HepG2 (cell line): ENCODE results near the gene ICAM5. TPM values are rescaled to one million over a fixed set of nuclear protein-coding genes. Genes with fewer than 3 reads are reported as not detected.

Source experiments
- ATF7 ChIP-seq, 2 experiments: fragments of 450-650 bp in 1 of 2; sonication (generic) in 1 of 2; formaldehyde crosslinking in 1 of 2; IDR thresholded peaks; 2 replicates each; pipeline versions ENCODE4 v1.4.0 to v1.6.1; 2016 to 2020; ENCODE audit warnings: antibody characterized with exemption in 1 of 2, mild to moderate bottlenecking in 1 of 2, missing genetic modification reagents in 1 of 2
- CHCHD3 ChIP-seq: sonication (generic); formaldehyde crosslinking; IDR thresholded peaks from 2 replicates; pipeline ENCODE4 v1.8.0; 2022; ENCODE audit warnings: mild to moderate bottlenecking, missing genetic modification reagents, moderate library complexity
- EED ChIP-seq: sonication (generic); formaldehyde crosslinking; IDR thresholded peaks from 2 replicates; pipeline ENCODE4 v1.5.0; 2020; ENCODE audit warnings: mild to moderate bottlenecking, missing genetic modification reagents
- FOSL2 ChIP-seq: sonication (generic); formaldehyde crosslinking; IDR thresholded peaks from 2 replicates; pipeline ENCODE4 v1.4.0; 2020; ENCODE audit warnings: missing genetic modification reagents
- FOXA3 ChIP-seq: IDR thresholded peaks from 2 replicates; pipeline ENCODE4 v1.6.1; 2016; ENCODE audit warnings: missing genetic modification reagents, missing compliant biosample characterization
- MXD4 ChIP-seq: IDR thresholded peaks from 2 replicates; pipeline ENCODE4 v1.6.1; 2016; ENCODE audit warnings: mild to moderate bottlenecking, missing biosample characterization, missing genetic modification reagents
- MYC ChIP-seq: sonication (generic); formaldehyde crosslinking; IDR thresholded peaks from 2 replicates; pipeline ENCODE4 v1.9.0; 2021; ENCODE audit warnings: missing genetic modification reagents, borderline replicate concordance
- PITX1 ChIP-seq: sonication (generic); formaldehyde crosslinking; IDR thresholded peaks from 2 replicates; pipeline ENCODE4 v1.5.1; 2020; ENCODE audit warnings: mild to moderate bottlenecking, missing genetic modification reagents
- POLR2A ChIP-seq, 2 experiments: IDR thresholded peaks; 2 replicates each; pipeline ENCODE4 v1.6.1; 2011; ENCODE audit warnings: low read depth in 2 of 2, low read length in 2 of 2, mild to moderate bottlenecking in 1 of 2, moderate library complexity in 1 of 2; ENCODE audit not compliant: insufficient read depth in 1 of 2
- RNF219 ChIP-seq: sonication (generic); formaldehyde crosslinking; IDR thresholded peaks from 2 replicates; pipeline ENCODE4 v1.5.0; 2020; ENCODE audit warnings: mild to moderate bottlenecking, missing genetic modification reagents
- SIN3B ChIP-seq: fragments of 150-350 bp; IDR thresholded peaks from 2 replicates; pipeline ENCODE4 v1.6.1; 2014; ENCODE audit warnings: low read length
- ZBTB1 ChIP-seq: sonication (generic); formaldehyde crosslinking; IDR thresholded peaks from 2 replicates; pipeline ENCODE4 v1.4.0; 2020; ENCODE audit warnings: missing genetic modification reagents, borderline replicate concordance
- ZFX ChIP-seq: sonication (generic); formaldehyde crosslinking; IDR thresholded peaks from 2 replicates; pipeline ENCODE4 v1.4.0; 2020; ENCODE audit warnings: mild to moderate bottlenecking, low read depth, missing genetic modification reagents, moderate library complexity
- ZNF3 ChIP-seq: IDR thresholded peaks from 2 replicates; pipeline ENCODE4 v1.7.0; 2017; ENCODE audit warnings: inconsistent platforms
- ZNF329 ChIP-seq: sonication (generic); formaldehyde crosslinking; IDR thresholded peaks from 2 replicates; pipeline ENCODE4 v1.9.0; 2021; ENCODE audit warnings: low read depth, mild to moderate bottlenecking, missing genetic modification reagents
- ZNF350 ChIP-seq: sonication (generic); formaldehyde crosslinking; IDR thresholded peaks from 2 replicates; pipeline ENCODE4 v1.4.0; 2020; ENCODE audit warnings: mild to moderate bottlenecking, low read depth, missing genetic modification reagents, borderline replicate concordance
- ZNF468 ChIP-seq: sonication (generic); formaldehyde crosslinking; IDR thresholded peaks from 2 replicates; pipeline ENCODE4 v1.8.0; 2022; ENCODE audit warnings: mild to moderate bottlenecking, moderate library complexity, missing genetic modification reagents
- ZNF562 ChIP-seq: sonication (generic); formaldehyde crosslinking; IDR thresholded peaks from 2 replicates; pipeline ENCODE4 v1.8.0; 2022; ENCODE audit warnings: missing genetic modification reagents, borderline replicate concordance
- ZNF570 ChIP-seq: sonication (generic); formaldehyde crosslinking; IDR thresholded peaks from 2 replicates; pipeline ENCODE4 v1.4.0; 2020; ENCODE audit warnings: mild to moderate bottlenecking, missing genetic modification reagents, borderline replicate concordance
- ZNF580 ChIP-seq: IDR thresholded peaks from 2 replicates; pipeline ENCODE4 v1.6.1; 2016; ENCODE audit warnings: low read depth, borderline replicate concordance
- ZNF598 ChIP-seq: sonication (generic); formaldehyde crosslinking; IDR thresholded peaks from 2 replicates; pipeline ENCODE4 v1.5.1; 2020; ENCODE audit warnings: mild to moderate bottlenecking, missing genetic modification reagents, borderline replicate concordance
- ZNF619 ChIP-seq: sonication (generic); formaldehyde crosslinking; IDR thresholded peaks from 2 replicates; pipeline ENCODE4 v1.4.0; 2020; ENCODE audit warnings: mild to moderate bottlenecking, missing genetic modification reagents
- ZSCAN31 ChIP-seq: sonication (generic); formaldehyde crosslinking; IDR thresholded peaks from 2 replicates; pipeline ENCODE4 v1.5.0; 2020; ENCODE audit warnings: low read depth, mild to moderate bottlenecking, missing genetic modification reagents
- polyA plus RNA-seq, 8 experiments: library from polyadenylated mRNA; depleted of rRNA in 3 of 8; stranded (reverse) in 7 of 8; unstranded in 1 of 8; fragments of >200 nt; fragmentation: Illumina TruSeq in 4 of 8; extraction: Trizol in 4 of 8; gene quantifications; 2 replicates each; pipeline versions ENCODE4 v1.2.1 to v1.2.3, GENCODE V29; 2011 to 2016; ENCODE audit warnings: low read depth in 4 of 8, missing spikeins in 1 of 8, mixed read lengths in 1 of 8; ENCODE audit not compliant: insufficient read depth in 1 of 8
- total RNA-seq, 5 experiments: library from RNA; depleted of rRNA; stranded (reverse); fragments of >200 nt; fragmentation: Illumina TruSeq; extraction: Trizol; gene quantifications; 2 replicates each; pipeline ENCODE4 v1.2.3, GENCODE V29; 2016; ENCODE audit warnings: low read depth in 1 of 5
- TF ChIP-seq, protein P1 (sequence below): sonication (generic); formaldehyde crosslinking; IDR thresholded peaks from 2 replicates; pipeline ENCODE4 v1.5.0; 2020; ENCODE audit warnings: mild to moderate bottlenecking, missing genetic modification reagents, moderate library complexity
- TF ChIP-seq, protein P2 (sequence below): sonication (generic); formaldehyde crosslinking; IDR thresholded peaks from 2 replicates; pipeline ENCODE4 v1.8.1; 2023; ENCODE audit warnings: mild to moderate bottlenecking, moderate library complexity, missing genetic modification reagents

Gene ICAM5
- total and polyA plus RNA-seq, 2 of the 13 experiments (the other 11 are each of a cell fraction or from before 2014, with no cell fraction given): 0.46 to 1.6 TPM

DNA sequence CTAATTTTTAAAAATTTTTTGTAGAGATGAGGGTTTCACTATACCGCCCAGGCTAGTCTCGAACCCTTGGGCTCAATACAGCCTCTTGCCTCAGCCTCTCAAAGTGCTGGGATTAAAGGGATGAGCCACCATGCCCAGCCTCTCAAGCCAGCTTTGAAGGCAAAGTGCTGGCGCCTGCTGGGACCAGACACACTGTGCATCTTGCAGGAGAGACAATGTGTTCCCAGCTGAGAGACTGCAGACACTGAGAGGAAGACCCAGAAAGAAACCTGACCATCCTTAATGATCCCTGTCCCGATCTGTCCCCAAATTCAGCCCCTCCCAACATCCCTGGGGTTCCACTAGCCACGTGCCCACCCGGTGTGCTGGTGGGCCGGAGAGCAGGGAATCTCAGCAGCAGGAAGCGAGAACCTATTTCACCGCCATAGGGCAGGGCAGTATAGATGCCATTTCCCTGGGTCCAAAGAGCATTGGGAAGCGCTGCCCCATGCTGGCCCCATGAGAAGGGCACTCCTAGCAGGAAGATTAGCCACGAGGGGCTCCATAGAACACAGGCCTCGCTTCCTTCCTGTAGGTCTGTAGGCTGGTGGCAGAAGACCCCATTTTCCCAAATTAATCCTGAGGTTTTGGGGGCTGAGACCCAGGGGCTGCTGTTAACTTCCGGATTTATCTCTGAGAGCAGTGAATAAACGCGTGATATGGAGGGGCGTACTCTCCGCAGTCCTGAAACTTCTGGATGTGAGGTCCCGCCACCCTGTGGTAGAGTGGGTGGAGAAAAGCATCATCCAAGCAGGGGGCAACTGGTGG is 42.6 kb downstream of the ICAM5 start (continued):
- TF ChIP-seq ZNF598 (CRISPR knock-in tag): no peak
- peak; percentile 7; the same call in 1 of the 2 replicates for TF ChIP-seq EED
- peak; percentile 12; the same call in 1 of the 2 replicates for TF ChIP-seq PITX1 (CRISPR knock-in tag)
- 0 out of 2 replicates have a peak, but pooled peaks have one; percentile 46 for TF ChIP-seq ZNF468 (CRISPR knock-in tag)
- TF ChIP-seq ZNF570 (CRISPR knock-in tag): no peak
- no peak for TF ChIP-seq ZBTB1 (CRISPR knock-in tag)
- TF ChIP-seq ZNF562 (CRISPR knock-in tag): no peak
- TF ChIP-seq RNF219: no peak
- no peak for TF ChIP-seq CHCHD3
- TF ChIP-seq FOSL2 (CRISPR knock-in tag): no peak
- TF ChIP-seq ZNF580: 0 out of 2 replicates have a peak, but pooled peaks have one; percentile 23
- TF ChIP-seq MYC (CRISPR knock-in tag): peak; percentile 46; the same call in 1 of the 2 replicates
- TF ChIP-seq ZNF619: no peak
- peak; percentile 44 to 79; a peak in 3 of 4 replicates for TF ChIP-seq POLR2A (IDR thresholded peaks at IDR 0.05; ENCODE audit: insufficient read depth in 1 of 2, low read depth in 2 of 2, low read length in 2 of 2)
- TF ChIP-seq, protein P1, sequence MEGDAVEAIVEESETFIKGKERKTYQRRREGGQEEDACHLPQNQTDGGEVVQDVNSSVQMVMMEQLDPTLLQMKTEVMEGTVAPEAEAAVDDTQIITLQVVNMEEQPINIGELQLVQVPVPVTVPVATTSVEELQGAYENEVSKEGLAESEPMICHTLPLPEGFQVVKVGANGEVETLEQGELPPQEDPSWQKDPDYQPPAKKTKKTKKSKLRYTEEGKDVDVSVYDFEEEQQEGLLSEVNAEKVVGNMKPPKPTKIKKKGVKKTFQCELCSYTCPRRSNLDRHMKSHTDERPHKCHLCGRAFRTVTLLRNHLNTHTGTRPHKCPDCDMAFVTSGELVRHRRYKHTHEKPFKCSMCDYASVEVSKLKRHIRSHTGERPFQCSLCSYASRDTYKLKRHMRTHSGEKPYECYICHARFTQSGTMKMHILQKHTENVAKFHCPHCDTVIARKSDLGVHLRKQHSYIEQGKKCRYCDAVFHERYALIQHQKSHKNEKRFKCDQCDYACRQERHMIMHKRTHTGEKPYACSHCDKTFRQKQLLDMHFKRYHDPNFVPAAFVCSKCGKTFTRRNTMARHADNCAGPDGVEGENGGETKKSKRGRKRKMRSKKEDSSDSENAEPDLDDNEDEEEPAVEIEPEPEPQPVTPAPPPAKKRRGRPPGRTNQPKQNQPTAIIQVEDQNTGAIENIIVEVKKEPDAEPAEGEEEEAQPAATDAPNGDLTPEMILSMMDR: peak; percentile 12; the same call in 1 of the 2 replicates
- TF ChIP-seq SIN3B: no peak
- TF ChIP-seq, protein P2, sequence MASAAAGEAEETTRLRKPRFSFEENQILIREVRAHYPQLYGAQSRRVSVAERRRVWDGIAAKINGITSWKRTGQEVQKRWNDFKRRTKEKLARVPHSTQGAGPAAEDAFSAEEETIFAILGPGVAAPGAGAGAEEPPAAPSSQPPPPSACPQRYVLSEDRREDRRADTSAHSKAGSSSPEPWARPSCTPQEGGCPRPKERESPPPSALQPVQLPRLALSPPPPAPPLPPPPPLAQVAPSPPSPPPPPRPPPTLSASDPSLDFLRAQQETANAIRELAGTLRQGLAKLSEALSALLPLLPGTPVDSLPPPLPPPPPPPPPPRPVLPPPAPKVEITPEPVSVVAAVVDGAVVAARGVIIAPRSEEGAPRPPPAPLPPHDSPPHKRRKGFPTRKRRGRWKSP (CRISPR knock-in tag): no peak
- TF ChIP-seq FOXA3 (CRISPR knock-in tag): no peak
- no peak for TF ChIP-seq ZNF3 (CRISPR knock-in tag)
- no peak for TF ChIP-seq ATF7 (IDR thresholded peaks at IDR 0.05)
- no peak for TF ChIP-seq ATF7 (CRISPR knock-in tag; IDR thresholded peaks at IDR 0.05)
- peak; percentile 19; the same call in 1 of the 2 replicates for TF ChIP-seq MXD4 (CRISPR knock-in tag)
- TF ChIP-seq ZSCAN31: 0 out of 2 replicates have a peak, but pooled peaks have one; percentile 8
- TF ChIP-seq ZNF329 (CRISPR knock-in tag): no peak
- TF ChIP-seq ZFX (CRISPR knock-in tag): peak; percentile 32; the same call in 1 of the 2 replicates
- no peak for TF ChIP-seq ZNF350 (CRISPR knock-in tag)
